K562 (cell line): ENCODE results near the gene LRRC10. TPM values are rescaled to one million over a fixed set of nuclear protein-coding genes. Genes with fewer than 3 reads are reported as not detected.
A peak's percentile ranks its signal among the peaks of the same experiment; 100 is the strongest.

Experiments
- ATAC-seq: fragments of 200-7000 bp; cut with Tn5 transposase; 3 replicates; pipeline ENCODE4 v1.9.1; 2020; ENCODE audit warnings: moderate library complexity
- BruUV-seq: library from RNA; stranded (reverse); fragments of 400-500 nt; replicated peaks from 2 replicates; lab custom pipeline; 2021; lab: Mats Ljungman, UMichigan
- CTCF ChIA-PET: fragments of 300-600 bp; formaldehyde crosslinking; extraction: SDS; loops from one replicate; lab custom pipeline; 2021; ENCODE audit warnings: low intra/inter-chr PET ratio; lab: Yijun Ruan, JAX
- POLR2A ChIA-PET: fragments of 300-600, 350-650 bp; sonication (Branson Sonifier 250); formaldehyde crosslinking; extraction: SDS; loops from one replicate; lab custom pipeline; 2021; ENCODE audit warnings: antibody characterized with exemption, inconsistent platforms; lab: Yijun Ruan, JAX
- DNase-seq, 4 experiments: peaks; one replicate each; pipeline versions ENCODE4 v3.0.0 to v3.0.0-alpha.2; 2011 to 2018; ENCODE audit warnings: low spot score in 3 of 4, mixed read lengths in 3 of 4; ENCODE audit errors: extremely low read depth in 1 of 4
- FAIRE-seq: peaks from 2 replicates; lab custom pipeline; 2011; peaks lifted over from hg19 to GRCh38; lab: Jason Lieb, UNC
- H2AFZ ChIP-seq: 2 replicates; pipeline ENCODE4 v1.6.0; 2011; ENCODE audit warnings: low read depth, low read length, control low read depth, inconsistent platforms
- H3K27ac ChIP-seq: fragments of 200-600 bp; 3 replicates; pipeline ENCODE4 v1.8.0; 2011; ENCODE audit warnings: low read depth, mild to moderate bottlenecking, control low read depth, inconsistent platforms, low read length, moderate library complexity, mixed read lengths; ENCODE audit errors: extremely low read depth
- H3K27me3 ChIP-seq, 2 experiments: fragments of 300-600 bp in 1 of 2; 2 replicates in 1 of 2; 3 replicates in 1 of 2; pipeline versions ENCODE4 v1.6.0 to v1.8.0; 2011; ENCODE audit warnings: inconsistent platforms in 2 of 2, low read length in 2 of 2, mild to moderate bottlenecking in 1 of 2, mixed read lengths in 1 of 2, moderate library complexity in 1 of 2; ENCODE audit not compliant: control insufficient read depth in 2 of 2, insufficient read depth in 2 of 2
- H3K36me3 ChIP-seq: fragments of 300-600 bp; 3 replicates; pipeline ENCODE4 v1.8.0; 2011; ENCODE audit warnings: mild to moderate bottlenecking, low read length, inconsistent platforms; ENCODE audit not compliant: control insufficient read depth, insufficient read depth
- H3K4me1 ChIP-seq, 2 experiments: fragments of 200-600 bp in 1 of 2; replicated peaks in 1 of 2; 2 replicates in 1 of 2; 3 replicates in 1 of 2; pipeline versions ENCODE4 v1.5.1 to v1.8.0; 2011; ENCODE audit warnings: inconsistent platforms in 2 of 2, low read length in 2 of 2, mild to moderate bottlenecking in 1 of 2, mixed read lengths in 1 of 2, moderate library complexity in 1 of 2; ENCODE audit not compliant: control insufficient read depth in 2 of 2, insufficient read depth in 2 of 2
- H3K4me2 ChIP-seq: 2 replicates; pipeline ENCODE4 v1.6.1; 2011; ENCODE audit warnings: low read length, control low read depth, inconsistent platforms, mixed read lengths; ENCODE audit not compliant: insufficient read depth
- H3K4me3 ChIP-seq: fragments of 200-600 bp; sonication (generic), shearing (Covaris generic); 2 replicates; pipeline ENCODE4 v1.5.1; 2016; ENCODE audit warnings: control low read depth, inconsistent platforms
- H3K79me2 ChIP-seq: fragments of 200-600 bp; 3 replicates; pipeline ENCODE4 v1.8.0; 2011; ENCODE audit warnings: low read length, inconsistent platforms; ENCODE audit not compliant: control insufficient read depth, insufficient read depth
- H3K9ac ChIP-seq, 2 experiments: 2 replicates each; pipeline versions ENCODE4 v1.6.0 to v1.6.1; 2011; ENCODE audit warnings: low read depth in 2 of 2, low read length in 2 of 2, control low read depth in 1 of 2, inconsistent platforms in 1 of 2, mild to moderate bottlenecking in 1 of 2, mixed read lengths in 1 of 2; ENCODE audit not compliant: insufficient read depth in 1 of 2
- H3K9me1 ChIP-seq: one replicate; pipeline ENCODE4 v1.6.0; 2011; ENCODE audit warnings: inconsistent platforms, mild to moderate bottlenecking, low read length, moderate library complexity; ENCODE audit not compliant: control insufficient read depth, insufficient read depth
- H3K9me3 ChIP-seq: replicated peaks from 2 replicates; pipeline ENCODE4 v1.5.1; 2011; ENCODE audit warnings: low read depth, low read length, inconsistent platforms; ENCODE audit not compliant: control insufficient read depth, insufficient read depth
- H4K20me1 ChIP-seq: replicated peaks from 2 replicates; pipeline ENCODE4 v1.6.1; 2011; ENCODE audit warnings: low read length, inconsistent platforms, mixed read lengths; ENCODE audit not compliant: control insufficient read depth, insufficient read depth
- ELF2 ChIP-seq: fragments of 250-450 bp; sonication (Bioruptor Pico); IDR thresholded peaks from 2 replicates; pipeline ENCODE4 v1.5.0; 2021; ENCODE audit warnings: mild to moderate bottlenecking
- FIP1L1 ChIP-seq: fragments of 200-400 bp; formaldehyde crosslinking; IDR thresholded peaks from 2 replicates; pipeline ENCODE4 v1.6.1; 2018; ENCODE audit warnings: mild to moderate bottlenecking, low read depth, low read length; ENCODE audit not compliant: poor library complexity, severe bottlenecking
- MEIS2 ChIP-seq: fragments of 450-650 bp; IDR thresholded peaks from 2 replicates; pipeline ENCODE4 v1.6.1; 2014; ENCODE audit warnings: mild to moderate bottlenecking; ENCODE audit not compliant: partially characterized antibody
- SREBF2 ChIP-seq: sonication (generic); formaldehyde crosslinking; IDR thresholded peaks from 2 replicates; pipeline ENCODE4 v1.4.0; 2020; ENCODE audit warnings: mild to moderate bottlenecking, missing genetic modification reagents
- ZNF140 ChIP-seq: fragments of 250-450 bp; sonication (Bioruptor Pico); IDR thresholded peaks from 2 replicates; pipeline ENCODE4 v1.8.0; 2021; ENCODE audit warnings: moderate library complexity, mild to moderate bottlenecking, inconsistent platforms
- ZNF175 ChIP-seq: fragments of 200-800 bp; sonication (Bioruptor generic); IDR thresholded peaks from 2 replicates; pipeline ENCODE4 v1.6.1; 2016; ENCODE audit warnings: low read depth, mild to moderate bottlenecking, missing genetic modification characterization, missing compliant biosample characterization
- WGBS: fragments of 100-300 bp; shearing (Covaris generic); methylation state at CpG from one replicate; pipeline ENCODE4 v1.1.6; 2016; ENCODE audit warnings: low coverage, mixed read lengths; ENCODE audit not compliant: insufficient coverage; ENCODE audit errors: missing lambda C conversion rate; 5-methylcytosine and 5-hydroxymethylcytosine counted together
- in situ Hi-C: fragments of 300-500 bp; cut with MboI; formaldehyde crosslinking; loops from 4 replicates; pipeline ENCODE4 v1.15.0; 2018; ENCODE audit warnings: inconsistent platforms, mixed read lengths
- intact Hi-C: fragments of 100-400 bp; cut with micrococcal nuclease; formaldehyde crosslinking; loops from 2 replicates; pipeline ENCODE4 v1.14.2; 2022
- polyA plus RNA-seq, 8 experiments: library from polyadenylated mRNA; depleted of rRNA in 4 of 8; stranded (reverse) in 5 of 8; unstranded in 3 of 8; fragments of >200 nt; fragmentation: Nextera tagmentation in 2 of 8; fragmentation: Illumina TruSeq in 1 of 8; extraction: Ambion mirVana in 2 of 8; extraction: Trizol in 1 of 8; gene quantifications; 2 replicates each; pipeline versions ENCODE4 v1.2.1 to v1.2.3, GENCODE V29; 2011 to 2014; ENCODE audit warnings: inconsistent platforms in 1 of 8, missing spikeins in 1 of 8
- total RNA-seq, 7 experiments: library from RNA; depleted of rRNA in 6 of 7; stranded (reverse); fragments of >200 nt in 6 of 7; fragmentation: Illumina TruSeq in 2 of 7; extraction: Trizol in 2 of 7; gene quantifications; 2 replicates each; pipeline versions ENCODE4 v1.2.1 to v1.2.3, GENCODE V29; 2011 to 2021; ENCODE audit warnings: low replicate concordance in 1 of 7
- TF ChIP-seq, protein P1 (sequence below): fragments of 250-450 bp; sonication (Bioruptor Pico); IDR thresholded peaks from 2 replicates; pipeline ENCODE4 v1.8.0; 2022; ENCODE audit warnings: inconsistent platforms
- TF ChIP-seq, protein P2 (sequence below): fragments of 250-450 bp; sonication (Bioruptor Pico); IDR thresholded peaks from 2 replicates; pipeline ENCODE4 v1.5.0; 2021

The LRRC10 gene
- total and polyA plus RNA-seq, 9 of the 15 experiments (the other 6 are each of a cell fraction or from before 2014, with no cell fraction given): 0.09 TPM; not detected in 8

DNA sequence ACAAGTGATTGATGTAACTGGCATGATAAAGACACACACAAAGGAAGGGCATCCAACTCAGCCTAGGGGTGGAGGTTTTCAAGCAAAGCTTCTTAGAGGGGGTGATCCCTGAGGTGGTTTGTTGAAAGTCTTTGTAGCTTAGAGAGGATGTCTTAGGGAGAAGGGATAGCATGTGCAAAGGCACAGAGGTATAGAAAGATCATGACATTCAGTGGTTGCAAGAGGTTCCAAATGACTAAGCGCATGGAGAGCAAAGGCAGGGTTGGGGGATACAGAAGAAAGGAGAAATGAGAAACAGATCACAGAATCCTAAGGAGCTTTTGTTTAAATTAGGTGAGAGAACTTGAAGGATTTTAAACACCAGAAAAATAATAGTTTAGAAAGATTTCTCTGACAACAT, 30.6 kb downstream of the LRRC10 start (continued):
- TF ChIP-seq, protein P1, sequence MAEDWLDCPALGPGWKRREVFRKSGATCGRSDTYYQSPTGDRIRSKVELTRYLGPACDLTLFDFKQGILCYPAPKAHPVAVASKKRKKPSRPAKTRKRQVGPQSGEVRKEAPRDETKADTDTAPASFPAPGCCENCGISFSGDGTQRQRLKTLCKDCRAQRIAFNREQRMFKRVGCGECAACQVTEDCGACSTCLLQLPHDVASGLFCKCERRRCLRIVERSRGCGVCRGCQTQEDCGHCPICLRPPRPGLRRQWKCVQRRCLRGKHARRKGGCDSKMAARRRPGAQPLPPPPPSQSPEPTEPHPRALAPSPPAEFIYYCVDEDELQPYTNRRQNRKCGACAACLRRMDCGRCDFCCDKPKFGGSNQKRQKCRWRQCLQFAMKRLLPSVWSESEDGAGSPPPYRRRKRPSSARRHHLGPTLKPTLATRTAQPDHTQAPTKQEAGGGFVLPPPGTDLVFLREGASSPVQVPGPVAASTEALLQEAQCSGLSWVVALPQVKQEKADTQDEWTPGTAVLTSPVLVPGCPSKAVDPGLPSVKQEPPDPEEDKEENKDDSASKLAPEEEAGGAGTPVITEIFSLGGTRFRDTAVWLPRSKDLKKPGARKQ (CRISPR knock-in tag): no peak
- TF ChIP-seq ZNF175 (CRISPR knock-in tag) (no peak), ELF2 (CRISPR knock-in tag) (no peak), FIP1L1 (no peak), SREBF2 (CRISPR knock-in tag) (no peak), MEIS2 (peak; percentile 34), ZNF140 (CRISPR knock-in tag) (no peak)
- TF ChIP-seq, protein P2, sequence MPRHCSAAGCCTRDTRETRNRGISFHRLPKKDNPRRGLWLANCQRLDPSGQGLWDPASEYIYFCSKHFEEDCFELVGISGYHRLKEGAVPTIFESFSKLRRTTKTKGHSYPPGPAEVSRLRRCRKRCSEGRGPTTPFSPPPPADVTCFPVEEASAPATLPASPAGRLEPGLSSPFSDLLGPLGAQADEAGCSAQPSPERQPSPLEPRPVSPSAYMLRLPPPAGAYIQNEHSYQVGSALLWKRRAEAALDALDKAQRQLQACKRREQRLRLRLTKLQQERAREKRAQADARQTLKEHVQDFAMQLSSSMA (CRISPR knock-in tag): no peak

DNA sequence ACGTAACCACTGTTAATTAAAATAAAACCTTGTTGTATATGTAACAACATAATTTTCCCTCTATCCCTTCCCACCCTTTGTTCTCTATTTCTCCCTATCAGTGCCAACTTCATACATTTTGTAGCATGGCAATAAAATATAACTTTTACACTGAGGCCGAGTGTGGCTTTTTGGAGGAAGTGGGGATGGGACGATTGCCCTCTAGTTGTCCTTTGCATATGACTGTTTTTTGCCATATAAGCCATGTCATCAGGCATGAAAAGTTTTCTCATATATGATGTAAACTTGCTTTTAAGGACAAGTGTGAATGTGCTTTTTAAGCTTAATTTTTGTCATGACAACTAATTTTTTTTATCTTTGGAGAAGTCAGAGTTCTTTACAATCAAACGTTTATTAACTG, 31.7 kb downstream of the LRRC10 start:
- no peak overlapping the region for H2AFZ ChIP-seq
- no peak for ATAC-seq
- H4K20me1 ChIP-seq: no peaks in the 10 kb centered on the region
- H3K9me3 ChIP-seq: no peaks in the 10 kb centered on the region
- H3K4me1 ChIP-seq: no peaks in the 10 kb centered on the region
- ChIA-PET POLR2A (interaction anchor here (0.5 to 0.8 kb wide), 2 partner anchors 90 to 875 kb away, joined by 3 read pairs; no protein-coding TSS in a partner anchor), CTCF (no interaction called here)
- no TSS peak for BruUV-seq
- no peak overlapping the region for H3K4me3 ChIP-seq
- intact Hi-C loops: no loop called here
- H3K36me3 ChIP-seq: peaks cover 13% of the 10 kb centered on the region; the same call in 2 of the 3 replicates
- in situ Hi-C loops: loop anchor here (10.0 kb wide), 1 partner anchor 224 kb away; the partner anchor contains the start of gene YEATS4
- H3K79me2 ChIP-seq: no peaks in the 10 kb centered on the region
- no peak for DNase-seq
- no peak overlapping the region for H3K27ac ChIP-seq
- H3K9ac ChIP-seq: no peak overlapping the region
- no peaks in the 10 kb centered on the region for H3K9me1 ChIP-seq
- no peak overlapping the region for H3K4me2 ChIP-seq
- no peaks in the 10 kb centered on the region for H3K27me3 ChIP-seq
- FAIRE-seq: no peak
- 67% methylated on average over 4 of the region's 4 CpGs for WGBS
